Measurements from ENCODE around the gene SELE.

DNA sequence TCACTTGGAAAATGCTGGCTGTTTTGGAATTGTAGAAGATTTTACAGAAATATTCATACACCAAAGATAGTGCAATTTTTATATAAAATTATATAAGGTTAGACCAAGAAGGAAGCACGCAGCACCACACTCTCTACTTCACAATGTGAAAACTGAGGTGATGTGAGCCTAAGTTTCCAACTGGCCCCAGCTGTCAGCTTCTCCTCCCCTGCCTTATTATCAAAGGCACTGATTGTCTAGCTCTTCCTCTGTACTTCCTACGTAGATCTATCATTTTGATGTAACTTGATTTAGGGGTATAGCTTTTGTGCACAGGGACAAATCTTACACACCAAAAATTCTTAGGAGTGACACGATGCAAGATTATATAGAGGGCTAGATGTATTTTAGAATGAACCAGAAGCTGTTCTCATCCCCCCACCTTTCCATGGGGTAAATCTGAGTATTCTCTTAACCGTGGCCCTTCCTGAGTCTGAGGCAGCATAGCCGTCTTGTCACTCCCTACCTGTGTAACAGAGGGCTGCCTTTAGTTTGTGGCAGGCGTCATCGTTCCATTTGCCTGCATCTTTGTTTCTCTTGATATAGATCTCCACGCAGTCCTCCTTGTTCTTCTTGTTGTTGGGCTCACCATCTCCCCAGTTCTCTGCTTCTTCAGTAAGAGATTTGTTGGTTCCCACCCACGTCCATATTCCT lies 25.8 kb downstream of the SELE start:
- TF ChIP-seq, protein P1, sequence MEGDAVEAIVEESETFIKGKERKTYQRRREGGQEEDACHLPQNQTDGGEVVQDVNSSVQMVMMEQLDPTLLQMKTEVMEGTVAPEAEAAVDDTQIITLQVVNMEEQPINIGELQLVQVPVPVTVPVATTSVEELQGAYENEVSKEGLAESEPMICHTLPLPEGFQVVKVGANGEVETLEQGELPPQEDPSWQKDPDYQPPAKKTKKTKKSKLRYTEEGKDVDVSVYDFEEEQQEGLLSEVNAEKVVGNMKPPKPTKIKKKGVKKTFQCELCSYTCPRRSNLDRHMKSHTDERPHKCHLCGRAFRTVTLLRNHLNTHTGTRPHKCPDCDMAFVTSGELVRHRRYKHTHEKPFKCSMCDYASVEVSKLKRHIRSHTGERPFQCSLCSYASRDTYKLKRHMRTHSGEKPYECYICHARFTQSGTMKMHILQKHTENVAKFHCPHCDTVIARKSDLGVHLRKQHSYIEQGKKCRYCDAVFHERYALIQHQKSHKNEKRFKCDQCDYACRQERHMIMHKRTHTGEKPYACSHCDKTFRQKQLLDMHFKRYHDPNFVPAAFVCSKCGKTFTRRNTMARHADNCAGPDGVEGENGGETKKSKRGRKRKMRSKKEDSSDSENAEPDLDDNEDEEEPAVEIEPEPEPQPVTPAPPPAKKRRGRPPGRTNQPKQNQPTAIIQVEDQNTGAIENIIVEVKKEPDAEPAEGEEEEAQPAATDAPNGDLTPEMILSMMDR (IDR thresholded peaks at IDR 0.05 in 4 of 5, conservative IDR thresholded peaks at IDR 0.05 in 1 of 5): no peak
- no peak for TF ChIP-seq POLR2A (IDR thresholded peaks at IDR 0.05)
